ENCODE data around the gene PFKFB3. TPM values are rescaled to one million over a fixed set of nuclear protein-coding genes. Genes with fewer than 3 reads are reported as not detected.

PFKFB3 gene
- total RNA-seq, 1 experiment from 2014 or later: 36.8 TPM

- Histone ChIP-seq H3K4me2 (ENCODE audit: insufficient read depth, insufficient read length, low read length) (no peak overlapping the region), H3K4ac (ENCODE audit: low read depth, low read length) (no peak overlapping the region), H3K9me3 (ENCODE audit: control insufficient read depth, low read depth, low read length) (no peaks in the 10 kb centered on the region), H2AK5ac (ENCODE audit: insufficient read length, low read length) (no peak overlapping the region), H2BK120ac (ENCODE audit: low read depth, low read length, poor library complexity, severe bottlenecking) (no peak overlapping the region), H2BK15ac (ENCODE audit: low read depth, low read length) (no peak overlapping the region), H3K14ac (ENCODE audit: insufficient read depth, low read length) (no peak overlapping the region), H3K56ac (ENCODE audit: insufficient read length, low read depth, low read length) (no peak overlapping the region), H4K20me1 (ENCODE audit: control insufficient read depth, insufficient read depth, insufficient read length) (no peaks in the 10 kb centered on the region), H3K9ac (ENCODE audit: extremely low read depth, insufficient read length, low read length) (no peak overlapping the region), H2BK20ac (ENCODE audit: low read depth, low read length, poor library complexity, severe bottlenecking) (no peak overlapping the region), H4K8ac (replicated peaks; ENCODE audit: insufficient read length, low read depth, low read length) (no peak overlapping the region), H3K79me1 (ENCODE audit: insufficient read depth, low read depth, low read length, poor library complexity, severe bottlenecking) (no peaks in the 10 kb centered on the region), H3K23ac (ENCODE audit: insufficient read length, low read depth, low read length) (no peak overlapping the region), H3K27ac (ENCODE audit: insufficient read length, low read depth, low read length) (no peak overlapping the region), H3K23me2 (ENCODE audit: insufficient read length, low read depth, low read length, poor library complexity, severe bottlenecking) (no peaks in the 10 kb centered on the region), H3K27me3 (ENCODE audit: insufficient read depth, low read length) (no peaks in the 10 kb centered on the region), H3K79me2 (ENCODE audit: insufficient read depth, low read length) (no peaks in the 10 kb centered on the region), H2BK5ac (ENCODE audit: insufficient read length, low read length) (no peak overlapping the region), H3K18ac (ENCODE audit: insufficient read length, low read depth, low read length) (no peak overlapping the region), H4K91ac (ENCODE audit: insufficient read length, low read depth, low read length) (no peak overlapping the region), H4K5ac (ENCODE audit: insufficient read length, low read depth, low read length) (no peak overlapping the region), H3K4me1 (ENCODE audit: insufficient read depth, low read length) (no peaks in the 10 kb centered on the region), H2AFZ (ENCODE audit: low read length) (no peak overlapping the region), H3T11ph (ENCODE audit: low read length) (no peak overlapping the region), H2BK12ac (ENCODE audit: insufficient read length, low read depth, low read length) (no peak overlapping the region)
- Mint-ChIP-seq H3K4me1 (peaks cover 15 to 17% of the 10 kb centered on the region in 2 experiments), H3K4me3 (no peak overlapping the region), H3K9me3 (no peaks in the 10 kb centered on the region; a peak in 1 of 5 replicates), H3K36me3 (ENCODE audit: insufficient read depth in 1 of 3, low read depth in 3 of 3) (no peaks in the 10 kb centered on the region), H3K27ac (no peak overlapping the region), H3K27me3 (ENCODE audit: low read depth) (no peaks in the 10 kb centered on the region; the same call in 1 of the 2 replicates)
- TF ChIP-seq CTCF (conservative IDR thresholded peaks at IDR 0.05): no peak
- no peak for DNase-seq
- WGBS (ENCODE audit: extremely low coverage, insufficient read length, low lambda C conversion rate): no CpG with 5 or more reads among the region's 2 CpGs
Measured at GRCh38 chr10:6276356-6276755, 73.6 kb downstream of the PFKFB3 start.

Data from H9 (cell line).